GM23248 (cell line): ENCODE results near the gene KCNH2.

ENCODE experiments used
- EZH2 ChIP-seq: fragments of 200-600 bp; sonication (generic); IDR thresholded peaks from 2 replicates; pipeline ENCODE4 v1.6.1; 2018; ENCODE audit warnings: antibody characterized with exemption, mild to moderate bottlenecking; ENCODE audit not compliant: insufficient read depth, poor library complexity, severe bottlenecking
- EZH2phosphoT487 ChIP-seq: fragments of 200-600 bp; sonication (generic); IDR thresholded peaks from 2 replicates; pipeline ENCODE4 v1.6.1; 2018; ENCODE audit warnings: antibody characterized with exemption, moderate library complexity, mild to moderate bottlenecking, low read depth; ENCODE audit not compliant: insufficient read depth

GRCh38 chr7:150949564-150949963, 28.6 kb downstream of the KCNH2 start:
- TF ChIP-seq EZH2 (no peak), EZH2phosphoT487 (no peak)
